SKM-1 (cell line): ENCODE results near the gene USP40.

Experiments used
- DNase-seq: peaks from one replicate; lab custom pipeline; 2025; ENCODE audit not compliant: unreplicated experiment; lab: John Stamatoyannopoulos, UW

The USP40 gene

DNA sequence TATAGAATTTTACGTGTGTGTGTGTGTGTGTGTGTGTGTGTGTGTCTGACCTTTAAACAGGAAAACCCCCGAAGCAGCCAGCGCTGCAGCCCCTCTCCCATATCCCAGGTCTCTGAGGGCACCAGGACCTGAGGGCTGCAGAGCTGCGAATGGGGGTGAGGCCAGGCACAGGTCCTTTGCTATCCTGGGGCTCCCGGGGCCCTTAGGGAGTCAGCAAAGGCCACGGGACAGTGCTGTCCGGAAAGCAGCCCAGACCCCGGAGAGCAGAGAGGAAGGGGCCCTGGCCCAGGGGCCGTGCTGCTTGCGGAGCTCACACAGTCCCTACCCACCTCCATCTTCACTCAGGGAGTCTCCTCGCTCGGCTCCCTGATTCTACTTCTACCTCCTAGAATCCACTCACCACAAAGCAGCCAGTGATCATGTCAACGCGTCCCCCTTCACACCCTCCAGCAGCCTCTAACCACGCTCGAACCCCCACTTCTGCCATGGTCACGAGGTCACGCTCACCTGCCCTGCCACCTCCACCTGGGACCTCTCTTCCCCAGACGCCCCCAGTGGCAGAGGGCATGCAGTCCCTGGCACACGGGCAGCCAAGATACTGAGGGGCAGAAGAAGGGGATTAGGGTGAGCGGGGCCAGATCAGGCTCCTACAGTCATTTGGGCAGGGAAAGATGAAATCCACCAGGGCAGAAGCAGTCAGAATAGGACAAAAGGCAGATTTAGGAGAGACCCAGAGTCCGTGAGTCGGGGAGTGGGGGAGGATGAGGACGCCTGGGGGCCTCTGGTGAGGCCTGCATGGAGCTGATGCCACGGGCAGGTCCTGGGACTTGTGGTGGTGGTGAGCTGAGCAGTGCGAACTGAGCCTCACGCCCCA is 86.7 kb downstream of the USP40 start:
- DNase-seq: no peak

DNA sequence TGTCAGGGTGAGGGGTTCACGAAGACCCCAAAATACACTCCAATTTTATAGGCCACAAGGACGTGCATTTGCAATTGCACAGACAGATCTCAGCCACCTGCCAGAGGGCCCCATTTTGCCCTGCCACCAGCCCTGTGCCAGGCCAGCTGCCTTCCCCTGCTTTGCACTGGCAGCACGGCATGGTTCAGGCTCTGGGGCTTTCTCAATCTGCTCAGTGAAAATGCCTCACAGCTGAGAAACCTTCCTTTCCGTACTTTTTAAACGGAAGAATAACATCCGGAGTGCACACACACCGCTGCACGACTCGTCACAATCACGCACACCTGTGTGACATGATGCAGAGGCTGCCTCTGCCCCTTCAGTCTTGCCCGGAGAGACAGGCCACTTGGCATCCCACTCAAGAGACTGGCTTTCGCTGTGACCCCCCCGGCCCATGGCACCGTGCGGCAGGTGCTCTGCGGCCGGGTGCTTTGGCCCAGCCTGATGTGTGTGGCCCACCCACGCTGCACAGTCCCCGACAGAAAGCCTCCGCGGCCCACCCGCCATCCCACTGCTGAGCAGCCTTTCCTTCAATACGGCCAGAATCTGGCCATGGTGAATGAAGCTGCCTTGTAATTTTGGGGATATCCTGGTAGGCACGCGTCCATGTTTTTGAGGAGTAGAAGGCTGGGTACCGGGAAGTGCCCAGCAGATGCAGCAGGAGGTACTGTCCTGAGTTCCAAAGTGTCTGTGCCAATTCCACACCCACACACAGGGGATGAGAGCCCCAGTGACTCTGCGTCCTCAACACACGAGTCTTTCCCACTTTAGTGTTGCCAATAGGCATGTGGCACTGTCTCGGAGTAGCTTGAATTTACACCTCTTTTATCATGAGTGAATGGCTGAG is 88.8 kb downstream of the USP40 start:
- no peak for DNase-seq

DNA sequence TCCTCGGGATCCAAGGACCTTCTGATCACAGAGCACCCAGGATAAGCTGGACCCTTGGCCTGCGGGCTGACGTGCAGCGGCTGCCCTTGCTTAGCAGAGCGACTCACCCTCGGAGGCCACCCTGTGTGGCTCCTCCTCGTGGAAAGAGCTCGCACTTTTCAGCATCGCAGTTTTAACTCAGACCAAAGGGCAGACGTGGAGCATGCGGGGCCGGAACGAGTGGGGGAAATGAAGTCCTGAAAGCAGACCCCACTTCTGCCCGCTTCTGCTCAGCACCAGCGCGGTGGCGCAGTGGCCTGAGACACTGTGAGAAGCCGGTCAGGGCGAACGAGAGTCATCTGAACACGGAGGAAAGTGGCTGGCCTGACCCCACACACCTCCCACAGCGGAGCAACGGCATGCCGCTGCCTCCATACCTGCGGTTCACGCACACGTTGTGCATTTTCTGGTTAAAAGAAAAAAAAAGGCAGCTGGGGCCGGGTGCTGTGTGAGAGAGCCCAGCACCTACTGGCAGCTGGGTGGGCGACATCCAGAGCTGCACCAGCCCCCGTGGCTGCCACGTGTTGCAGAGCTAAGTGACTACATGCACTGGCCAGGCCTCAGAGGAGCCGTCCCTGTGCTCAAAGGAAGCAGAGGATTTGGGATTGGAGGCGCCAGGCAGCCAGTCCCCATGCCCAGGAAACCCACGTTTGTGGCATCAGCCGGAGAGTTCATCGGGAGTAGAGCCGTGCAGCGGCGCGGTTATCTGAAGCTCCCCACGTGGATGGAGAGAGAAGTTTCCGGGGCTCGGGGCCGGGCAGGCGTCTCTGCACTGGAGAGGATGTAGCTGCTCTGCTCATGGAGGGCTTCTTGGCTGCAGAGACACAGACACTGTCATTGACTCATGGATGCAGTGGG is 89.7 kb downstream of the USP40 start:
- no peak for DNase-seq

DNA sequence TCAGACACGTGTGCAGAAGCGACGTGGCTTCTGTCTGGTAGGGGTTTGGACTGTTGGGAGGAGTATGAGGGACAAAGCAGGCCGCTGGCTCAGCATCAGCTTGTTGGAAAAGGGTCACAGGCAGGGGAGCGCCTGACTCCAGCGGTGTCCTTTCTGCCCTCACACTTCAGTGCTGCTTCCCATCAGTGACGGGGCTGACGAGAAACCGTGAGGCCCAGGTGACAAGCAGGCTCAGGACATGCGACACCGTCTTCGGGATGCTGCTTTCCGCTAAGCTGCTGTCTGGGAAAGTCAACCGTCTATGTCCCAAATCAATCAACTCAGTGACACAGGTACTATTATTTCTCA is 90.5 kb downstream of the USP40 start:
- DNase-seq: no peak

DNA sequence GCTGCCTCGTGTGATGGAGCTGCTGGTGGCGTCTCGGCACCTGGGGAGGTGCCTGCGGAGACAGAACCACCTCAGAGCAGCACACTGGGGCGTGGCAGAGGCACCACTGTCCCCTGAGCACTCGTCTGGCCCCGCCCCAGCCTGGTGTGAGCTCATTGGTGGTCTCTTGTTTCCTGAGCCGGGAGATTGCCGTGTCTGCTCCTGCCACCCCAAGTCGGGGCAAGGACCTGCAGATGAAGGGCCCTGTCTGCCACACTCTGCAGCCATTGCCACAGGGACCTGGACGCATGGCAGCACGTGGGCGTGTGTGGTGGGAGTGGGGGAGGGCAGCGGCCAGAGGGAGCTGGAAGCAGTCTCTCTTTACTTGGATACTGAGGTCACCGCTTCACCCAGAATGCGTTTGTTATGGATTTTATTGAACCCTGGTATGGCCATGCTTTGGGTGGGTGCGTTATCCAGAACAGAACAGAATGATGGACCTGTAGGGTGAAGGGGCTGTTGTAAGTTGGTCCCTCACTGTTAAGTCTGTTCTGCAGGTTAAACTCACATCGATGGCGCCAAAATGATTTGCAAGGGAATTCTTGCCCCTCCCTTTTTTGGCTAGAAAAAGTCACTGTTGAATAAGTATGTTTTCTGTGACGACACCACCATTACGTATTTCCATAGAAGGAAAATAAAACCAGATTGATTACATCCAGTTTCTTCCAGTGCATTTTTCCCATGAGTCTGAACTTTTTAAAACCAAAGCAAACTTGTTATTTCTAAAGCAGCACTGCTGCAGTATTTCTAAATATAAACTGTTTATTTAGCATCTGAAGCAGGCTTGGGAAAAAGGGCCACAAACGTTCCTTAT is 92.0 kb downstream of the USP40 start:
- no peak for DNase-seq

DNA sequence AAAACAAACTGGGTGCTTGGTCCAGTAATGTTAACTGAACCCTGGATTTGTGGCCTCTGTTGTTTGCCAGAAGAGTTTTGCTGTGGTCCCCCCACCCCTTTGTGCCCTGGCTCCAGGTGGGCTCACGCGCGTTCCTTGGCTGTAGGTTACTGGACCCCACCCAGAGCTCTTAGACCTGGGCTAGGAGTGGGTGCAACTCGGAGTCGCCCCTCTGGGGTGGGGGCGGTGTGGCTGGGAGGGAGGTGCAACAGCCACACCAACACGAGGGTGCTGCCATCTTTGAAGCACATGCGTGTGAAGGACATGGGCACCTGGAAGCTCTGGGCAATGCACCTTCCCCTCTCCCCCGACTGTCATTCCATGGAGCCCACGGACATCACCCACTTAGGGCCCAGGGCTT is 92.7 kb downstream of the USP40 start:
- DNase-seq: no peak

DNA sequence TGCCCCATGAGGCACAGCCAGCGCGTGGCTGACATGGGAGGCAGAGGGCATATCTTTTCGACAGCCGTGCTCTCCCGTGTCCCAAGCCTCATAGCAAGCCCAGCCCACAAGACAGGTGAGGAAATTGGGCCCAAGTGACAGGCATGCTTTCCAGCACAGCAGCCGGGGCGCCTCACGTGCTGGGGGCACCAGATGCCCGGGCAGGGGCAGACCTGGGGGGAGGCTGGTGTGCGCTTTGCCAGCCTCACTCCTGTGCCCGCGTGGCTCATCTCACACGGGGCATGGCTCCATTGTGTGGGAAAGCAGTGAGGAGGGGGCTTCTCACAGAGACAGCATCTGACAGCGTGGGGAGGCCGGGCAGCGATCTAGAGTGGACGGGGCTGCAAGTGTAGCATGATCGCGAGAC is 93.2 kb downstream of the USP40 start:
- no peak for DNase-seq

DNA sequence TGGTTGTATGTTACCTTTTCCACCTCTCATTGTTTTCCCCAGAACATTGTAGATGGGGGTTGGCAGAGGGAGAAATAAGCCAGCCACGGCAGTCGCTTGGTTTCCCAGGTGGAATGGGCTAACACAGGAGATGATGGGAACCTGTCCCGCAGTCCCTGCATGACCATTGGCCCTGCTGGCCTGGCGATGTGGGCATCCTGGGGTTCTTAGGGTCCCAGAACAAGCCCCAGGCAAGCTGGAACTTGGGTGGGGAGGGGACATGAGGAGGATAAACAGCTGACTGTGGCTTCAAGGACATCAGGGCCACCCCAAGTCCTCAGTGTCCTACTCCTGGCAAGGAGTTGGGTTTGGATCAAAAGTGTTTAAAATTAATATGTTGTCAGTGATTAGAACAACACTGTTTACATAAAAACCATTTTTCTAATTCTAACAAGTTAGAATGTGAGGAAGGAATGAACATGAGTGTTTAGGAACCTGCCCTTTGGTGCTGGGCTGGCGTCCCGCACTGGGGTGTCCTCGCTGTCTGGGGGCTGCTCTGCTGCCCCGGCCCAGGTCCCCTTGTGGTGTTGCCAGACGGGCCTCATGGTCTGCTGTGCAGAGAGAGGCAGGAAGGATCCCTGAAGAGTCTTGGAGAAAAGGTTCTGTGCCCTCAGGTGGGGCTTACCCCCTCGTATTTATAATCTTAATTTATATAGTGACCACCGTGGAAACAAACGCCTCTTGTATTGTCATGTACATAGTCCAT is 95.1 kb downstream of the USP40 start:
- DNase-seq: no peak

DNA sequence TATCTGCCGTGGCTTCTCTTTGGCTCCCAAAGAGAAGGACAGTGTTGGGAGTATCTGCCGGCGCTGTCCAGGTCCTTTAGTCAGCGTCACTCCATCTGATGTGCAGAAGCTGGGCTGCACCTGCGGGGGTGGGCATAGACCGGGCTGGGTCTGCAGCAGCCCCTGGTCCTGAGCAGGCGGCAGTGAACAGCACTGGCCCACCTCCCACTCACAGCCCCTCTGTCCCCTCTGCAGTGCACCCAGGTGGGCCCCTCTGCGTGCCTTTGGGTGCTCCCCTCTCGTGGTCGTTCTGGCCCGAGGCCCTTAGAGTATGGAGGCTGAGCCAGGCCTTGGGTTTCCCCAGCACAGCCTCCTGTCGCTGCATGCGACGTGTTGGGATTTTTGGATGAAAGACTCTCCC is 95.7 kb downstream of the USP40 start:
- DNase-seq: no peak

DNA sequence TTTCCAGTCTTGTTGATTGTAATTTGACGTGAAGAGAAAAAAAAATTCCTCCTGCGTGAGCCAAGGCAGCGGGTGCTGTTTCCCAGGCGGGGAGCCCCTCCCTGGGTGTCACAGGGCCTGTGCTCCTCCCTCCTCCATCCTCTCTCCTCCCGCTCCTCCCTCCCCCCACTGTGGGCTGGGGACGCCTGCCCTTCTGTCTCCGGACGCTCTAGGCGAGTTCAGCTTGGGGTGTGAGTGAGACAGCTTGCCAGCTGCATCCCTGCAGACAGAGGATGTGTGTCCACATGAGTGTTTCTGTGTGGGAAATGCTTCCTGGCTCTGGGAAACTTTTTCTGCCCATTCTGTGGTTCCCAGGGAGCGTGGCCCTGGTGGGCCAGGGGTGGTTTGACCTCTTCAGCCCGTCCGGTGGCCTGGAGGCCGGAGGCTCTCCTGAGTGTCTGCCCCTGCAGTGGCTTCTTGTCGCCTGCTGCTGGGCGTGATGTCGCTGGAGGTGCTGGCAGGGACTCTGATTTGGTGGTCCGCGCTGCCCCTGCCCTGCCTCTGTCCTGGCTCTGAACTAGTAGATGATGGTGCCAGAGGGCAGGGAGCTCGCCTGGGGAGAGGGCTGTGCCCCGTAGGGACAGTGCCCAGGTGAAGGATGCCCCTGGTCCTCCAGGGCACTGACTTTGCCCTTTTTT is 96.4 kb downstream of the USP40 start:
- DNase-seq: no peak

DNA sequence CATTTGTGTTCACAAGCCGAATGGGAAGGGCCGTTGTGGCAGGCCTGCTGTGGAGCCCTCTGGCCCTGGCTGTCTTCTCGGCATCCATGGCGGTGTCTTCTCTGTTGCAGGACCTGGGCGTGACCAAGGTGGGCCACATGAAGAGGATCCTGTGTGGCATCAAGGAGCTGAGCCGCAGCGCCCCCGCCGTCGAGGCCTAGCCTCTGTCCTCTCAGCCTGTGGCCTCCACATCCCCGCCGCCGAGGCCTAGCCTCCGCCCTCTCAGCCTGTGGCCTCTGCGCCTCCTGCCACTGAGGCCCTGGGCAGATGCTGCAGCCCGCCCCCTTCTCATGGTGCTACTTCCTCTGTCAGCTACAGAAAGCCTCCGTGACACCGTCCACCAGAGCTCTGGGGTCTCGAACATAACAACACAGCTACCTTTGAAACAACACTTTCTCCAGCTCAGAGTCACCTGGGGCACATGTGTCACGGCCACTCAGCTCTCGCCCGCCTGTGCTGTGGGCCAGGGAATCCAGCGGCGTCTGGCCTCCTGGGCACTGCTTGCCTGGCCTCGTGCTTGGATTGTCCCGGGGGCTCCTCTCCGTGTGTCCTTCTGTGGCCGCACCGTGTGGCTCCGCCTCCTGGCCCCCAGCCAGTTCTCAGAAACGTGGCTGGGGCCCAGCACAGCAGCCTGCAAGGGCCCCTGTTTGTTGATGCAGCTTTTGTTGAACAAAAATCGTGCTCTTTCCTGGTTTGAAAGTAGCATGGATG is 97.1 kb downstream of the USP40 start:
- DNase-seq: no peak

DNA sequence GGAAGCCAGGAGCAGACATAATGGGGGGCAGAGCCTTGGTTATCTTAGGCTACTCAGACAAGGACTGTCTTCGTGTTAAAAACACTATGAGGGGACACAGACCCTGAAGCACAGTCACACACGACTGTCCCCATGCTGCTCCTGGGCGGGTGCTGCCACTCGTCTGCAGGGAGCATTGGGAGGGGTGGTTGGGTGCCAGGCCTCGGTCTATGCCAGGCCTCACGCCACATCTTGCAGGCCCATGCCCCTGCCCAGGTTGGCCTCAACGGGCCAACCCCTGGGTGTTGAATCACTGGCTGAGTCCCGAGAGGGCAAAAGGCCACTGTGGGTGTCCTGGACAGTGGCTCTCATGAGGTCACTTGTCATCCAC is 97.9 kb downstream of the USP40 start:
- no peak for DNase-seq

DNA sequence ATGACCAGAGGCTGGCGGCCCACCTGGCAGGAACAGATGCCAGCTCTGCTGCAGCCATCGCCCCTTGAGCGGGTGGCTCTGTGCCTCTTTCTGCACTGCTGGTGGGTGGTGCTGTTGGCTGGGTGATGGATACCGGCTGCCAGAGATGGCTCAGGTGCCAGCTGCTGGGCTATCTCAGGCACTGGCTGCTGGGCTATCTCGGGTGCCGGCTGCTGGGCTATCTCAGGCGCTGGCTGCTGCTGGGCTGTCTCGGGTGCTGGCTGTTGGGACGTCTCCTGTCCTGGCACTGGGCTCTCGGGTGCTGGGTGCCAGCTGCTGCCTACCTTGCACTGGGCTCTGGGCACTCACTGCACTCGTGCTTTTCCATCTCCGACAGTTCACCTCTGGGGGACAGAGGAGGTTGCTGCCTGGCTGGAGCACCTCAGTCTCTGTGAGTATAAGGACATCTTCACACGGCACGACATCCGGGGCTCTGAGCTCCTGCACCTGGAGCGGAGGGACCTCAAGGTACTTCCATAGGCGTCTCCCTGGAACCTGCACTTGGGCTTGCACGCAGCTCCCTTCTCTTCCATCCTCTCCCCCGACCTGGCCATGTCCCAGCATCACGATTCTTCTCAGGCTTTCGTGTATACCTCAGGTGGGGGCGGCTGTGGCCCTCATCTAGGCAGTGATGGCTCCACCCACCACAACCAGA is 98.4 kb downstream of the USP40 start:
- DNase-seq: no peak

DNA sequence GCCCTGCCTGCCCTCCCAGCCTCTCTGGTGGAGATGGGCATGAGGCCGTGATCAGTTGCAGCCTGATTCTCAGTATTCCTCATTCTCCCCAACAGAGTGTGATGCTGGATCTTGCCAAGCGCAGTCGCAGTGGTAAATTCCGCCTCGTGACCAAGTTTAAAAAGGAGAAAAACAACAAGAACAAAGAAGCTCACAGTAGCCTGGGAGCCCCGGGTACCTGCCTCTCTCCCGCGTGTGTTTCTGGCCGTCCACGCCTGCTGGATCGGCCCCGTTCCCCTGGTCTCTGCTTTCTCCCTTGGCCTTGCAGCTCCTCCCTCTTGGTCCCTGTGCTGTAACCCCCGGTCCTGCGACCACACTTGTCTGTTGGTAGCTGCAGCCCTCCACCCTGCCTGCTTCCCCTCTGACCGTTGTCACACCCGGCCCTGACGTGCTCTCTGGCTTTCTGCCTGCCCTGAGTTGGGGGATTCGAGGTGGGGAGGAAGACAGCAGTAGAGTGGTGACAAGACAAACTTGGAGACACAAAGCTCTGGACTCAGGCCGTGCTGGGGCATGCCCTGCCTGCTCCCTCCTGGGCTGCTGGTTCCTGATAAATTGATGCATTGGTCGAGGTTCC is 99.5 kb downstream of the USP40 start:
- DNase-seq: no peak

DNA sequence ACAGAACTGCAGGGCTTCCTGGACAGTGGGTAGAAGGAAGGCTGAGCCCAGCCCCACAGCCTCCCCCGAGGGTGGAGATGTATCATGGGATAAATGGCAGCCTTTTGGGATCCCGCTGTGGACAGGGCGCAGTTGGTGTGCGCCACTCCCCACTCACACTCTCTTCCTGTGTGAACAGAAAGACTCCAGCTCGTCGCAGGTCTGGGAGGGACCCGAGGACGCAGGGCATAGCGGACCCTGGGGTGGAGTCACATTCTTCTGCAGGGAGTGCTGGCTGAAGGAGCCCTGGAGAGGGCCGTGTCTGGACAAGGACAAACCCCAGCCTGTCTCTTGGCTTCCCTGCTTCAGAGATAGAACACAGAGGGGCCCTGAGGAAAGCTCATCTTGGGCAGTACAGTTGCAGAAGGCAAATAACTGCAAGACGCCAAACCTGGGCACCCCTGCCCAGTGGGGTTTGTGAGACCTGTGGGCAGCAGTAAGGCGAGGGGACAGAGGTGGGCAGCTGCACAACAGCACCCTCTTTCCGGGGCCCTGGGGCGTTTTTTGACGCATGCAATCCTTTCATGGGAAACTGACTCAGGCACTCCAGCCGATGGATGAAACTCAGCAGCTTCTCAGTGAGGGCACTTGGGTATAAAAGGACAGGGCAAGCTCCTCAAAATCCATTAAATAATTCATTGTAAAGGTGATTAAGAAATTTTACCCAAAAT is 101.9 kb downstream of the USP40 start:
- no peak for DNase-seq

DNA sequence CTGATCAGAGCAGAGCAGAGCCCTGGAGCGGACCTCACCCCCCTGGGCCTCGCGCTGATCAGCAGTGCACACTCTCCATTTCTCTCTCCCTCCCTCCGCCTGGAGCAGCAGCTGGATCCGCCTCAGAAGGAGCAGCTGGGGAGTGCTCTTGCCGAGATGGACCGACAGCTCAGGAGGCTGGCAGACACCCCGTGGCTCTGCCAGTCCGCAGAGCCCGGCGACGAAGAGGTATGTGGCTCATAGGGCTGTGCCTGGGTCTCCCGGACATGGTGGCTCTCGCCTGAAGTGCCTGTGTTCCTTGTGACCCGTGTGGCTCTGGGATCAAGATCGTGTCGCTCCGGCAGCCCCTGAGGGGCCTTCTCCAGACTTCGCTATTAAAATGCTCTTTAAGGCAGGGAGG is 102.5 kb downstream of the USP40 start:
- no peak for DNase-seq

DNA sequence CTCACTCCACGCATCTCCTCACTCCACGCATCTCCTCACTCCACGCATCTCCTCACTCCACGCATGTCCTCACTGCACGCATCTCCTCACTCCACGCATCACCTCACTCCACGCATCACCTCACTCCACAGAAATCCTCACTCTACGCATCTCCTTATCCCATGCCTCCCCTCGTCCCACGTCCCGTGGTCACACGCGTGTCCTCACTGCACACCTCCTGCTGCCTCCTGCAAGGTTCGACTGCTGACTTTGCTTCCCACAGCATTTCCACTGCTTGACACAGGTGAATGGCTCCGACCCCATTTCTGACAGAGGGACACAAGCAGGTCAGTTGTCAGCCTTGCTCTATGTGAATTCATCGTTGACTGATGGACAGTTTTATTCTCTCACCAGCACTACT is 103.0 kb downstream of the USP40 start:
- DNase-seq: no peak
